ENCODE data around the gene PAN3.

GRCh38 chr13:28219408-28220099, 81.2 kb downstream of the PAN3 start:
- no peak for TF ChIP-seq ELF4 (IDR thresholded peaks at IDR 0.05)
- TF ChIP-seq FOXM1 (IDR thresholded peaks at IDR 0.05; ENCODE audit: borderline replicate concordance) = no peak
- TF ChIP-seq ARNT (IDR thresholded peaks at IDR 0.05) = no peak
- TF ChIP-seq SP1 (IDR thresholded peaks at IDR 0.05) = no peak
- no peak for TF ChIP-seq FOXK2 (IDR thresholded peaks at IDR 0.05)
- no peak for TF ChIP-seq L3MBTL2 (conservative IDR thresholded peaks at IDR 0.05)
- TF ChIP-seq ZNF384 (IDR thresholded peaks at IDR 0.05) = no peak
- no peak for TF ChIP-seq PKNOX1 (IDR thresholded peaks at IDR 0.05)
- TF ChIP-seq NFRKB (IDR thresholded peaks at IDR 0.05) = no peak
- no peak for TF ChIP-seq FOXA1 (IDR thresholded peaks at IDR 0.05)
- TF ChIP-seq BHLHE40 (IDR thresholded peaks at IDR 0.05; ENCODE audit: borderline replicate concordance) = no peak
- TF ChIP-seq SUZ12 (IDR thresholded peaks at IDR 0.05) = no peak
- no peak for TF ChIP-seq CTBP1 (IDR thresholded peaks at IDR 0.05; ENCODE audit: borderline replicate concordance)
- TF ChIP-seq TARDBP (IDR thresholded peaks at IDR 0.05) = no peak
